LNCaP clone FGC (cell line): ENCODE measurements around the gene PCDHGA1.

Source experiments
- DNase-seq: peaks from one replicate; pipeline ENCODE4 v3.0.0-alpha.2; 2011; ENCODE audit warnings: low read depth
- H3K4me3 ChIP-seq: 2 replicates; pipeline ENCODE4 v1.5.1; 2011; ENCODE audit warnings: mild to moderate bottlenecking, low read depth, low read length, control low read depth
- TF ChIP-seq, protein P1 (sequence below): IDR thresholded peaks from 2 replicates; pipeline ENCODE4 v1.5.1; 2012; ENCODE audit warnings: mild to moderate bottlenecking; ENCODE audit not compliant: control insufficient read depth, insufficient read depth; ENCODE audit errors: extremely low read depth

Gene PCDHGA1

DNA sequence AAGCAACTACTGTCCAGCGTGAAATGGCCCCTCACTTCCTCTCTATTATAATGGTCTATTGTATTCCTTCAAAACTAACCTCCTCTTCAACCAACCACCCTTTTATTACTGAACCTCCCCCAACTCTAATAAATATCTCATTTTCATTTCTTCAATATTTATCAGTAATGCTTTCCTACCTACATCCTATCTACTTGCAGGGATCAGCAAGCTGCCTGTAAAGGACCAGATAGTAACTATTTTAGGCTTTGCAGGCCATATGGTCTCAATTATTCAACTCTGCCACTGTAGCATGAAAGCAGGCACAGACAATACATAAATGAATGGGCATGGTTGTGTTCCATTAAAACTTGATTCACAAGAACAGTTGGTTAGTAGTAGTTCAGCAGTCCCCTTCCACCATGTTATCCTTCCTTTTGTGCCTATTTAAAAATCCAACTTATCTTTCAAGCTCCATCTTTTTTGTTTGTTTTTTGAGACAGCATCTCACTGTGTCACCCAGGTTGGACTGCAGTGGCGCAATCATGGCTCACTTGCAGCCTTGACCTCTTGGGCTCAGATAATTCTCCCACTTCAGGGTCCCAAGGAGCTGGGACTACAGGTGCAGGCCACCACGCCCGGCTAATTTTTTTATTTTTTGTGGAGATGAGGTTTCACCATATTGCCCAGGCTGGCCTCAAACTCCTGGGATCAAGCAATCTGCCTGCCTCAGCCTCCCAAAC, 204.3 kb downstream of the PCDHGA1 start:
- no peak for DNase-seq
- TF ChIP-seq, protein P1, sequence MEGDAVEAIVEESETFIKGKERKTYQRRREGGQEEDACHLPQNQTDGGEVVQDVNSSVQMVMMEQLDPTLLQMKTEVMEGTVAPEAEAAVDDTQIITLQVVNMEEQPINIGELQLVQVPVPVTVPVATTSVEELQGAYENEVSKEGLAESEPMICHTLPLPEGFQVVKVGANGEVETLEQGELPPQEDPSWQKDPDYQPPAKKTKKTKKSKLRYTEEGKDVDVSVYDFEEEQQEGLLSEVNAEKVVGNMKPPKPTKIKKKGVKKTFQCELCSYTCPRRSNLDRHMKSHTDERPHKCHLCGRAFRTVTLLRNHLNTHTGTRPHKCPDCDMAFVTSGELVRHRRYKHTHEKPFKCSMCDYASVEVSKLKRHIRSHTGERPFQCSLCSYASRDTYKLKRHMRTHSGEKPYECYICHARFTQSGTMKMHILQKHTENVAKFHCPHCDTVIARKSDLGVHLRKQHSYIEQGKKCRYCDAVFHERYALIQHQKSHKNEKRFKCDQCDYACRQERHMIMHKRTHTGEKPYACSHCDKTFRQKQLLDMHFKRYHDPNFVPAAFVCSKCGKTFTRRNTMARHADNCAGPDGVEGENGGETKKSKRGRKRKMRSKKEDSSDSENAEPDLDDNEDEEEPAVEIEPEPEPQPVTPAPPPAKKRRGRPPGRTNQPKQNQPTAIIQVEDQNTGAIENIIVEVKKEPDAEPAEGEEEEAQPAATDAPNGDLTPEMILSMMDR, result no peak
- H3K4me3 ChIP-seq, result no peak overlapping the region

DNA sequence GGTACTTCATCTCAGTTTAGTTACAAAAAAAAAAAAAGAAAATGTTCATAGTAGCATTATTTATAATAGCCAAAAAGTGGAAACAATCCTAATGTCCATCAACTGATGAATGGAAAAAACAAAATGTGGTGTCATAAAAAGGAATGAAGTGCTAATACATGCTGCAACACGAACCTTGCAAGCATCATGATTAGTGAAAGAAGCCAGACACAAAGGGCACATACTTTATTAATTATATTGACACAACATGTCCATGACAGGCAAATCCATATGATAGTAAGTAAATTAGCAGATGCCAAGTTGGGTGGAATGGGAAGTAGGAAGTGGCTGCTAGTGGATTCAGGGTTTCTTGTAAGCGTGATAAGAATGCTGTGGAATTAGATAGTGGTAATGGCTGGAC, 212.7 kb downstream of the PCDHGA1 start:
- TF ChIP-seq, protein P1, result no peak
- no peak overlapping the region for H3K4me3 ChIP-seq
- DNase-seq, result no peak

DNA sequence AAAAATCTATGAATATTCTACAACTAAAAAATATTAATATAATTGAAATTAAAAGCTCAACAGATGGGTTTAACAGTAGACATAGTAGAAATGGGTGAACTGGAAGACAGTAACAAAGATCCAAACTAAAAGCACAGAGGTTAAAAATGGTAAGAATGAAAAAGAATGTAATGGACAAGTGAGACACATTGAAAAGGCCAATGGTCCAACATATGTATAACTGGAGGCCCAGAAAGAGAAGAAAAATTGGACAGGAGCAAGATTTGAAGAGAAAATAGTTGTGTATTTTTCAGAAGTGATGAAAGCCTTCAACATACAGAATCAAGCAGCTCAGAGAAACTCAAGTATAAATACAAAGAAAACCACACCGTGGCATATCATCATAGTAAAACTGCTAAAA, 217.2 kb downstream of the PCDHGA1 start:
- no peak for DNase-seq
- H3K4me3 ChIP-seq, result no peak overlapping the region
- TF ChIP-seq, protein P1, result no peak

DNA sequence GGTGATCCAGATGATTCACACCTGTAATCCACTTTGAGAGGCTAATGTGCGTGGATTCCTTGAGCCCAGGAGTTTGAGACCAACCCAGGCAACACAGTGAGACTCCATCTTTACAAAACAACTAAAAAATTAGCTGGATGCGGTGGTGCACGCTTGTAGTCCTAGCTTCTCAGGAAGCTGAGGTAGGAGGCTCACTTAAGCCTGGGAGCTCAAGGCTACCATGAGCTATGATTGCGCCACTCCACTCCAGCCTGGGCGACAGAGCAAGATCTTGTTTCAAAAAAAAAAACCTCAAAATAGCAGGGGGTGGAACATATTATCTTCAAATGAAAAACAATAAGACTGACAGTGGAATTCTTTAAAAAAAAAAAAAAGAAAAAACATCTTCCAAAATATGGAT, 217.6 kb downstream of the PCDHGA1 start:
- no peak for DNase-seq
- H3K4me3 ChIP-seq, result no peak overlapping the region
- TF ChIP-seq, protein P1, result no peak

DNA sequence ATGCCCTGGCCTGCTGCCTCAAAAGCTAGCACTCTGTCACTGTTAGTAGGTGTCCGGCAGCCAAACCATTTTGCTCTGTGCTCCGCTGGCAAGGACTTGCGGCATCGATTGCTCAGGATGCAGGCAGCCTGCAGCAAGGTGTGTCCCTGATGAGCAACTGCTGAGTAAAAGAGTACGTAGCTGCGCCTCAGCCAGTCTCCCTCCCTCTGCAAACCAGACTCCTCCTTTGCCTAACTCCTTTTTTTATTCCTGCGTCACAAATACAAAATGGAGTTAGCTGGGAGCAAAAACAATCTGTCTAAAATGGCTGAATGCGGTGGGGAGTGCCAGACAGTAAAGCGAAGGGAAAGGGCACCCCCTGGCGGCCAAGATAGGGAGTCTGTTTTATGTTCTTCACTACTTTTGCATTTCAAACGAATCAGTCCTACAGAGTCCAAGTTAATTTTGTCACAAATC, 227.4 kb downstream of the PCDHGA1 start:
- peak; percentile 91 for DNase-seq
- TF ChIP-seq, protein P1, result peak; percentile 76
- peak overlapping the region; percentile 46 for H3K4me3 ChIP-seq

DNA sequence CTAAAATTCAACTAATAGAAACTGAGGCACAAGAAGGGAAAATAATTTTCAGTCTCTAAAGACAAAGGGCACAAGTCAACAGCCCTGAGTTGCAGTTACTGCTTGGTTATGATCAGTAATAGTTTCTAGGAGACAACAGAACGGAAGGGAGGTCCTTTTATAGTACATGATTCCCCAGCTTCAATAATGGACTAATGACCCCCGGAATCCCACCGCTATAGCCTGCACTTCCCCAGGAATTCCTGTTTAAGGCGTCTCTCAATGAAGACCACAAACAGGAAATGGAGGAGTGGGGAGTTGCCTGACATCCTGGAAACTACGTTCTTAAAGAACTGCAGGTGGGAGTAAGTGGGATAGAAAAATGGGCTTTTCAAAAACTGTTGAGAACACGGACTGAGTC, 227.8 kb downstream of the PCDHGA1 start:
- peak overlapping the region; percentile 21; the same call in 1 of the 2 replicates for H3K4me3 ChIP-seq
- TF ChIP-seq, protein P1, result no peak
- no peak for DNase-seq

DNA sequence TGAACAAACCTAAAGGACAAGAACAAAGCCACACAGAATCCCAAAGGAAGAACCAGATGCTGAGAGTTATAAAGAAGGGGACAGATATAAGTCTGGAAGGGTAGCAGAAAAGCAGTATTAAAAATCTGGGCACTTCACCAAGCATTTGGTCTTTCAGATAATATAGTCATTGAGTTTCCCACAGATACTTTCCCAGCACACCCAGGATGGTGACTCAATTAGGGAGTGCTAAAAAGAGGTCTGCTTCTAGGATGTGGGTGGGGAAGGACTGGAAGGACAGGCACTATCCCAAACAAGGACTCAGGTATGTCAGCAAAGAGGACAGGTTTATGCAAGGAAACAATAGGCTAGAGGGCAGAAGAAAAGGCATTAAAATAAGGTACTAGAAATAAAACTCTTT, 229.1 kb downstream of the PCDHGA1 start:
- TF ChIP-seq, protein P1, result no peak
- H3K4me3 ChIP-seq, result no peak overlapping the region
- DNase-seq, result no peak
